Muscle of leg (tissue), 16 donors: Measurements from ENCODE around the gene PRDM2. TPM values are rescaled to one million over a fixed set of nuclear protein-coding genes. Genes with fewer than 3 reads are reported as not detected.
A peak's percentile ranks its signal among the peaks of the same experiment; 100 is the strongest.

ENCODE experiments used
- DNase-seq: peaks from one replicate; pipeline ENCODE4 v3.0.0; 2013
- H3K27ac ChIP-seq: one replicate; pipeline ENCODE4 v1.5.1; 2013; ENCODE audit warnings: mild to moderate bottlenecking, low read length, control low read depth
- H3K27me3 ChIP-seq: one replicate; pipeline ENCODE4 v1.6.1; 2013; ENCODE audit warnings: low read length; ENCODE audit not compliant: control insufficient read depth, insufficient read depth
- H3K36me3 ChIP-seq: one replicate; pipeline ENCODE4 v1.6.1; 2013; ENCODE audit warnings: low read length; ENCODE audit not compliant: control insufficient read depth, insufficient read depth
- H3K4me1 ChIP-seq: one replicate; pipeline ENCODE4 v1.6.1; 2013; ENCODE audit warnings: low read length; ENCODE audit not compliant: control insufficient read depth, insufficient read depth
- H3K4me3 ChIP-seq: one replicate; pipeline ENCODE4 v1.5.1; 2013; ENCODE audit warnings: low read length, control low read depth
- H3K9me3 ChIP-seq: replicated peaks from 2 replicates; pipeline ENCODE4 v1.6.1; 2013; ENCODE audit warnings: low read depth, low read length; ENCODE audit not compliant: control insufficient read depth
- WGBS: methylation state at CpG from one replicate; pipeline ENCODE4 v1.1.5; 2013; ENCODE audit warnings: missing lambda C conversion rate; ENCODE audit not compliant: insufficient coverage; 5-methylcytosine and 5-hydroxymethylcytosine counted together
- long read RNA-seq, 11 donors: transcript quantifications; one replicate each; lab custom pipeline, GENCODE V29; 2026
- polyA plus RNA-seq, 8 donors: library from polyadenylated mRNA; unstranded; fragments of 120-200 nt; gene quantifications; one replicate each; pipeline versions ENCODE4 v1.2.1 to v1.2.3, GENCODE V29; 2013; ENCODE audit warnings: inconsistent platforms in 1 of 8, low replicate concordance in 1 of 8; ENCODE audit not compliant: insufficient read length in 8 of 8, insufficient read depth in 1 of 8
- total RNA-seq: library from RNA; stranded (reverse); fragments of 120-200 nt; gene quantifications from one replicate; pipeline ENCODE4 v1.2.4, GENCODE V29; 2013

The PRDM2 gene
- total RNA-seq (17.0 TPM), polyA plus RNA-seq (10 to 100 TPM; 31.4 to 45.3 (median 37.2) TPM)
- long read RNA-seq, donor 1: 0 reads
- long read RNA-seq, donor 2: 0 reads
- long read RNA-seq, donor 3, partial matches to known transcripts: 6 of 6 reads
- long read RNA-seq, donor 3, other reads (novel, unspliced or antisense): 0 of 6 reads
- long read RNA-seq, donor 4: 0 reads
- long read RNA-seq, donor 5, partial matches to known transcripts: 20 of 20 reads
- long read RNA-seq, donor 5, other reads (novel, unspliced or antisense): 0 of 20 reads
- long read RNA-seq, donor 6, partial matches to known transcripts: 5 of 7 reads
- long read RNA-seq, donor 6, other reads (novel, unspliced or antisense): 0 of 7 reads
- long read RNA-seq, donor 7, partial matches to known transcripts: 0 of 1 reads
- long read RNA-seq, donor 7, other reads (novel, unspliced or antisense): 0 of 1 reads
- long read RNA-seq, donor 8, partial matches to known transcripts: 6 of 7 reads
- long read RNA-seq, donor 8, other reads (novel, unspliced or antisense): 0 of 7 reads
- long read RNA-seq, donor 9: 0 reads
- long read RNA-seq, donor 10, partial matches to known transcripts: 13 of 13 reads
- long read RNA-seq, donor 10, other reads (novel, unspliced or antisense): 0 of 13 reads
- long read RNA-seq, donor 11, partial matches to known transcripts: 5 of 5 reads
- long read RNA-seq, donor 11, other reads (novel, unspliced or antisense): 0 of 5 reads

DNA sequence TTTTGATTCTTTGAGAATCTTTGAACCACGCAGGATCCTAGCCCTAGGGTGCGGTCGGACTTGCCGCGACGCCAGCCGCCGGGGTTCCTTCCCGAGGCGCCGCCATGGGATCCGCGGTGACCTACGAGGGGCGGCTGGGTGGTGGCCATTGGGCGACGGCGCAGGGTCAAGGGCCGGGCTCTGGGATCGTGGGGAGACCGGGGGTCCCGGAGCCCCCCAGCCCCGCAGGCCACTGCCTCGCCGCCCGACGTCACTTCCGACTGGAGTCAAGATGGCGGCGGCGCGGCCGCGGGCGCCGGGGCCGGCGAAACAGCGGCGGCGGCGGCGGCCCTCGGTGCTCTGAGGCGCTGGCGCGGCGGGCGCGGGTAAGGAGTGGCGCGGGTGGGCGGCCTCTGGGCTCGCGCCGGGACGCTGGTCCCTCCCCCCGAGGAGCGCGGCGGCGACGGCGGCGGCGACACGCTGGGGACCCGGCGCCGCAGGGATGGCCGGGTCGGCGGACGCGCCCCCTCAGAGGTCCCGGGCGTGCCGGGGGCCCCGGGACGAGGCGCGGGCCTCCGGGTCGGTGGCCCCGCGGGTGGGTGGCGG, at the start of gene PRDM2:
Gene PRDM2, plus strand, starts transcription at position 253 of the 585 bp plus-strand sequence. CDS start 15,418 bp downstream, outside the sequence.
- under 1% methylated on average over 87 of the region's 87 CpGs for WGBS
- H3K27me3 ChIP-seq: peaks cover 3% of the 10 kb centered on the region
- H3K27ac ChIP-seq: peak within 1 kb of the TSS; percentile 84
- peaks cover 10% of the 10 kb centered on the region for H3K9me3 ChIP-seq
- H3K4me1 ChIP-seq: peaks cover 3% of the 10 kb centered on the region
- peak; percentile 74 for DNase-seq
- H3K36me3 ChIP-seq: no peaks in the 10 kb centered on the region
- peak within 1 kb of the TSS; percentile 81 for H3K4me3 ChIP-seq

DNA sequence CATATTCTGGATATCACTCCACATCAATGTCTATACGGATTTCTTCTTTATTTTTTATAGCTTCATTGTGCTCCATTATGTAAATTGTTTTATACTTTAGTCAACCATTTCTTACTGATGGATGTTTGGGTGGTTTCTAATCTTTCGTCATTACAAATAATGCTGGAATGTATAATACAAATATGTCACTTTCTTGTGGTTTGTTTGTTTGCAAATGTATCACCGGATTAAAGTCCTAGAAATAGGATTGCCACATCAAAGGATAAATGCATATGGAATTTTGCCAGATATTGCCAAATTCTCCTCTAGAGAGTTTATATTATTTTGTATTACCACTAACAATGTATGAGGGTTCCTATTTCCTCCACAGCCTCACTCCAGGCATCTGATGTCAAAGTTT, 48.7 kb upstream of the PRDM2 start:
- no peaks in the 10 kb centered on the region for H3K9me3 ChIP-seq
- no peak for DNase-seq
- H3K27ac ChIP-seq: no peak overlapping the region
- WGBS: no CpG with 5 or more reads among the region's 3 CpGs
- no peaks in the 10 kb centered on the region for H3K4me1 ChIP-seq
- H3K4me3 ChIP-seq: no peak overlapping the region
- H3K36me3 ChIP-seq: no peaks in the 10 kb centered on the region
- H3K27me3 ChIP-seq: no peaks in the 10 kb centered on the region

DNA sequence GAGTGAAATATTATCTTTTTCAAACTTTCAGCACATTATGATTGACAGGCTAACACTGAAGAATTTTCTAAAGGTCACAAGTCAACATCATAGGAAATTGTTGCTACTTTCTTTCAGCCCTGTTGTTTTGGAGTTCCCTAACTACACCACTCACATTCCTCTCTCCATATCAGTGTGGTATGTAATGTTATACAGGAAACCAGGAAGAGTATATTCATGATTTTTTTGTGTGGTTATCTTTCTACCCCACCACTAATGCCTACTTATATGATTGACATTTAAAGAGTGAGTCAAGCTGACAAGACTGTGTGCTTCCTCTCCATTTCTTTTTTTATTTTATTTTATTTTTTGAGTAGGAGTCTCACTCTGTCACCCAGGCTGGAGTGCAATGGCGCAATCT, 47.8 kb upstream of the PRDM2 start:
- no peak overlapping the region for H3K27ac ChIP-seq
- H3K4me3 ChIP-seq: no peak overlapping the region
- H3K4me1 ChIP-seq: no peaks in the 10 kb centered on the region
- no peaks in the 10 kb centered on the region for H3K27me3 ChIP-seq
- WGBS: 100% methylated on average over 1 of the region's 1 CpG
- no peaks in the 10 kb centered on the region for H3K9me3 ChIP-seq
- no peak for DNase-seq
- H3K36me3 ChIP-seq: no peaks in the 10 kb centered on the region

DNA sequence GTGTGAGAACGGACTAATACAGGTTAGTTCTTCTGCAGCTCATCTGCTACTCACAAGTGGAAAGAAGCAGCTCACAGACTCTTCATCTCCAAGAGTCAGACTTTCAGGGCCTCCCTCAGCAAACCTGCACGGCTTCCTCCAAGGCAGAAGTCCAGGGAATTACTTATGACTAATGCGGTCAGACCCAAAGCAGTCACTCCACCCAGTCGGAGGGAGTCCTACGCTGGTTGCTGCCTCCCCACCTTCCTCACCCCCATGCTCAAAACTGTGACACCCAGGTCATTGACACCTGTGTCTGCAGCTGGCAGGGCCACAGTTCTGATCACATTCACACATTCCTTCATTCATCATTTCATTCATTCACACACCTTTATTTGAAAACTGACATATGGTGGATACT, 38.4 kb upstream of the PRDM2 start:
- 56% methylated on average over 4 of the region's 5 CpGs for WGBS
- peak; percentile 34 for DNase-seq
- no peak overlapping the region for H3K27ac ChIP-seq

GRCh38 chr1:13662493-13662892, 37.5 kb upstream of the PRDM2 start:
- DNase-seq: peak; percentile 53
- no peaks in the 10 kb centered on the region for H3K4me1 ChIP-seq
- no peak overlapping the region for H3K27ac ChIP-seq
- no peaks in the 10 kb centered on the region for H3K27me3 ChIP-seq
- peaks cover 2% of the 10 kb centered on the region for H3K9me3 ChIP-seq
- WGBS: no CpG with 5 or more reads among the region's 4 CpGs
- no peaks in the 10 kb centered on the region for H3K36me3 ChIP-seq
- no peak overlapping the region for H3K4me3 ChIP-seq

More for the DNA sequence above, 38.4 kb upstream of the PRDM2 start:
- Histone ChIP-seq H3K36me3 (no peaks in the 10 kb centered on the region), H3K9me3 (peaks cover 2% of the 10 kb centered on the region), H3K4me3 (no peak overlapping the region), H3K27me3 (no peaks in the 10 kb centered on the region), H3K4me1 (no peaks in the 10 kb centered on the region)

- Histone ChIP-seq H3K9me3 (peaks cover 2% of the 10 kb centered on the region), H3K36me3 (no peaks in the 10 kb centered on the region), H3K27ac (no peak overlapping the region), H3K4me3 (no peak overlapping the region), H3K4me1 (no peaks in the 10 kb centered on the region), H3K27me3 (no peaks in the 10 kb centered on the region)
- 82% methylated on average over 1 of the region's 4 CpGs for WGBS
- no peak for DNase-seq
Measured at GRCh38 chr1:13663969-13664368, 36.0 kb upstream of the PRDM2 start.

GRCh38 chr1:13664451-13664850, 35.5 kb upstream of the PRDM2 start:
- H3K4me3 ChIP-seq: no peak overlapping the region
- H3K9me3 ChIP-seq: peaks cover under 1% of the 10 kb centered on the region
- WGBS: no CpG with 5 or more reads among the region's 1 CpG
- no peak overlapping the region for H3K27ac ChIP-seq
- H3K36me3 ChIP-seq: no peaks in the 10 kb centered on the region
- no peak for DNase-seq
- H3K27me3 ChIP-seq: no peaks in the 10 kb centered on the region
- H3K4me1 ChIP-seq: no peaks in the 10 kb centered on the region

- Histone ChIP-seq H3K27me3 (no peaks in the 10 kb centered on the region), H3K9me3 (no peaks in the 10 kb centered on the region), H3K27ac (no peak overlapping the region), H3K4me3 (no peak overlapping the region), H3K36me3 (no peaks in the 10 kb centered on the region), H3K4me1 (no peaks in the 10 kb centered on the region)
- no peak for DNase-seq
- whole genome bisulfite sequencing: no CpG with 5 or more reads among the region's 5 CpGs
Measured at GRCh38 chr1:13666317-13666716, 33.7 kb upstream of the PRDM2 start.

DNA sequence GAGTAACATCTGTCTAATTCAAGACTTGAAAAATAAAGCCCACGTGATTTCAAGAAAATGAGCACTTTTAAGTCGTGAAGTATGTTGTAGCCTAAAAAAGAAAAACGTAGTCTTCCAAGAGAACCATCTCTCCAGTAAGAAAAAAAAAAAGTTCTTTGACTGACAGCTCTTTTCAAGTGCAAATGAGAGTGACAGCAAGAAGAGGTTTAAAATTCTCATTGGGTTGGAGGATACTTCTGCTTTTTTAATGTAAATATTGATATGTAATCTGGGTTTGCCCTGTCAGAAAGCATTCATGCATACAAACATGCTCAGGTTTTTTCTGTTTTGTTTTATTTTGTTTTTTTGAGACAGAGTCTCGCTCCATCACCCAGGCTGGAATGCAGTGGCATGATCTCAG, 32.3 kb upstream of the PRDM2 start:
- no peak for DNase-seq
- H3K27ac ChIP-seq: no peak overlapping the region
- no peaks in the 10 kb centered on the region for H3K4me1 ChIP-seq
- no CpG with 5 or more reads among the region's 4 CpGs for WGBS
- no peak overlapping the region for H3K4me3 ChIP-seq
- no peaks in the 10 kb centered on the region for H3K36me3 ChIP-seq
- H3K9me3 ChIP-seq: no peaks in the 10 kb centered on the region
- H3K27me3 ChIP-seq: no peaks in the 10 kb centered on the region

- H3K4me1 ChIP-seq: peaks cover 2% of the 10 kb centered on the region
- no peak overlapping the region for H3K4me3 ChIP-seq
- H3K9me3 ChIP-seq: no peaks in the 10 kb centered on the region
- WGBS: 0% methylated on average over 1 of the region's 5 CpGs
- no peak overlapping the region for H3K27ac ChIP-seq
- H3K36me3 ChIP-seq: no peaks in the 10 kb centered on the region
- DNase-seq: no peak
- H3K27me3 ChIP-seq: peaks cover 3% of the 10 kb centered on the region
Measured at GRCh38 chr1:13674377-13674776, 25.6 kb upstream of the PRDM2 start.
